EL (cell line): ENCODE results near the gene IFIT5.
"Not testable (repeated sequence)": the region's sequence is repeated elsewhere in the genome, so short reads cannot be mapped to it uniquely, and the experiment has no call there.

Source experiments
- DNase-seq: peaks from one replicate; pipeline ENCODE4 v3.0.0-alpha.2; 2016

IFIT5 gene

GRCh38 chr10:89438525-89438924, 24.2 kb downstream of the IFIT5 start:
- no peak for DNase-seq

- no peak for DNase-seq
Observed at GRCh38 chr10:89440226-89441009, 26.1 kb downstream of the IFIT5 start.

GRCh38 chr10:89442289-89442688, 27.9 kb downstream of the IFIT5 start:
- no peak for DNase-seq

GRCh38 chr10:89444819-89445218, 30.5 kb downstream of the IFIT5 start:
- not testable (repeated sequence) for DNase-seq

GRCh38 chr10:89450901-89451300, 36.5 kb downstream of the IFIT5 start:
- no peak for DNase-seq

GRCh38 chr10:89452193-89452592, 37.8 kb downstream of the IFIT5 start:
- no peak for DNase-seq

- no peak for DNase-seq
Observed at GRCh38 chr10:89454561-89455347, 40.4 kb downstream of the IFIT5 start.

- peak; percentile 86 for DNase-seq
Observed at GRCh38 chr10:89458291-89458690, 43.9 kb downstream of the IFIT5 start.

- DNase-seq: peak; percentile 16
Observed at GRCh38 chr10:89458784-89459183, 44.4 kb downstream of the IFIT5 start.

- DNase-seq: no peak
Observed at GRCh38 chr10:89463846-89464537, 49.6 kb downstream of the IFIT5 start.

GRCh38 chr10:89465196-89465595, 50.8 kb downstream of the IFIT5 start:
- DNase-seq: no peak

- DNase-seq: peak; percentile 59
Observed at GRCh38 chr10:89466599-89467035, 52.2 kb downstream of the IFIT5 start.

- no peak for DNase-seq
Observed at GRCh38 chr10:89468191-89468965, 54.0 kb downstream of the IFIT5 start.

- peak; percentile 29 for DNase-seq
Observed at GRCh38 chr10:89469517-89469916, 55.1 kb downstream of the IFIT5 start.
